SK-N-SH (cell line): ENCODE measurements around the gene TFR2. TPM values are rescaled to one million over a fixed set of nuclear protein-coding genes. Genes with fewer than 3 reads are reported as not detected.

Experiments used
- CTCF ChIA-PET: fragments of 300-600, 350-600 bp; formaldehyde crosslinking; extraction: SDS; loops from one replicate; lab custom pipeline; 2021; lab: Yijun Ruan, JAX
- POLR2A ChIA-PET: fragments of 350-600 bp; sonication (Branson Sonifier 250); formaldehyde crosslinking; extraction: SDS; loops from one replicate; lab custom pipeline; 2020; ENCODE audit warnings: antibody characterized with exemption, inconsistent platforms; lab: Yijun Ruan, JAX
- DNase-seq: peaks from one replicate; pipeline ENCODE4 v3.0.0; 2012
- H2AFZ ChIP-seq: fragments of 200-600 bp; sonication (generic); 2 replicates; pipeline ENCODE4 v1.8.1; 2016; ENCODE audit warnings: antibody characterized with exemption, mild to moderate bottlenecking, low read depth
- H3F3A ChIP-seq: fragments of 200-600 bp; sonication (generic); replicated peaks from 2 replicates; pipeline ENCODE3; 2016; ENCODE audit warnings: antibody characterized with exemption, mild to moderate bottlenecking; ENCODE audit not compliant: insufficient read depth
- H3K27ac ChIP-seq, 2 experiments: fragments of 200-500 bp in 1 of 2; fragments of 200-600 bp in 1 of 2; sonication (Bioruptor generic) in 1 of 2; sonication (generic), shearing (Covaris generic) in 1 of 2; 2 replicates each; pipeline versions ENCODE4 v1.5.1 to v1.6.1; 2014 to 2016; ENCODE audit warnings: low read depth in 2 of 2, inconsistent platforms in 1 of 2, low read length in 1 of 2, mild to moderate bottlenecking in 1 of 2, mixed read lengths in 1 of 2
- H3K27me3 ChIP-seq: fragments of 200-600 bp; sonication (generic), shearing (Covaris generic); 2 replicates; pipeline ENCODE4 v1.6.1; 2016; ENCODE audit warnings: mixed run types; ENCODE audit not compliant: insufficient read depth
- H3K36me3 ChIP-seq, 2 experiments: fragments of 200-500 bp in 1 of 2; fragments of 200-600 bp in 1 of 2; sonication (Bioruptor generic) in 1 of 2; sonication (generic) in 1 of 2; replicated peaks in 1 of 2; 2 replicates each; pipeline versions ENCODE3 to v1.5.1; 2014 to 2016; ENCODE audit warnings: low read length in 1 of 2, mild to moderate bottlenecking in 1 of 2; ENCODE audit not compliant: insufficient read depth in 2 of 2, control insufficient read depth in 1 of 2
- H3K4me1 ChIP-seq, 2 experiments: fragments of 200-500 bp in 1 of 2; fragments of 200-600 bp in 1 of 2; sonication (Bioruptor generic) in 1 of 2; sonication (generic), shearing (Covaris generic) in 1 of 2; 2 replicates each; pipeline versions ENCODE4 v1.5.1 to v1.6.1; 2014 to 2016; ENCODE audit warnings: low read depth in 1 of 2, low read length in 1 of 2, mixed run types in 1 of 2; ENCODE audit not compliant: insufficient read depth in 2 of 2, control insufficient read depth in 1 of 2
- H3K4me2 ChIP-seq: fragments of 200-600 bp; sonication (generic), shearing (Covaris generic); 2 replicates; pipeline ENCODE4 v1.6.1; 2017; ENCODE audit warnings: mixed run types
- H3K4me3 ChIP-seq, 2 experiments: fragments of 200-500 bp in 1 of 2; fragments of 200-600 bp in 1 of 2; sonication (Bioruptor generic) in 1 of 2; sonication (generic), shearing (Covaris generic) in 1 of 2; 2 replicates each; pipeline versions ENCODE4 v1.5.1 to v1.8.1; 2014 to 2016; ENCODE audit warnings: low read depth in 2 of 2, inconsistent platforms in 1 of 2, low read length in 1 of 2, mild to moderate bottlenecking in 1 of 2, mixed read lengths in 1 of 2, moderate library complexity in 1 of 2
- H3K79me2 ChIP-seq: fragments of 200-600 bp; sonication (generic); 2 replicates; pipeline ENCODE4 v1.8.1; 2017; ENCODE audit warnings: mild to moderate bottlenecking; ENCODE audit not compliant: insufficient read depth
- H3K9ac ChIP-seq: fragments of 200-600 bp; sonication (generic); 2 replicates; pipeline ENCODE4 v1.6.1; 2017; ENCODE audit warnings: mixed run types
- H3K9me2 ChIP-seq: fragments of 200-600 bp; sonication (generic); 2 replicates; pipeline ENCODE4 v1.6.1; 2017; ENCODE audit warnings: mixed run types
- H3K9me3 ChIP-seq: fragments of 200-600 bp; sonication (generic); 2 replicates; pipeline ENCODE4 v1.6.1; 2017; ENCODE audit warnings: mixed run types, mild to moderate bottlenecking, moderate library complexity
- H4K20me1 ChIP-seq: fragments of 200-600 bp; sonication (generic); 2 replicates; pipeline ENCODE4 v1.6.1; 2017; ENCODE audit warnings: mild to moderate bottlenecking, mixed run types; ENCODE audit not compliant: insufficient read depth
- ELF1 ChIP-seq: IDR thresholded peaks from 2 replicates; pipeline ENCODE4 v1.4.0; 2012
- EZH2phosphoT487 ChIP-seq: fragments of 200-600 bp; sonication (generic); IDR thresholded peaks from 2 replicates; pipeline ENCODE4 v1.6.1; 2017; ENCODE audit warnings: low read depth, mixed run types, mild to moderate bottlenecking, antibody characterized with exemption, moderate library complexity, borderline replicate concordance
- FOSL2 ChIP-seq: IDR thresholded peaks from 2 replicates; pipeline ENCODE4 v1.4.0; 2012; ENCODE audit warnings: low read depth, mild to moderate bottlenecking, moderate library complexity, borderline replicate concordance
- GABPA ChIP-seq: IDR thresholded peaks from 2 replicates; pipeline ENCODE4 v1.4.0; 2012; ENCODE audit warnings: low read depth, mild to moderate bottlenecking
- MEF2A ChIP-seq: IDR thresholded peaks from 2 replicates; pipeline ENCODE4 v1.4.0; 2012; ENCODE audit warnings: low read depth, borderline replicate concordance
- NRF1 ChIP-seq: IDR thresholded peaks from 2 replicates; pipeline ENCODE4 v1.6.1; 2012; ENCODE audit warnings: low read depth, mild to moderate bottlenecking, low read length
- POLR2AphosphoS5 ChIP-seq: IDR thresholded peaks from 2 replicates; pipeline ENCODE4 v1.6.1; 2012; ENCODE audit warnings: low read depth, low read length
- SIN3A ChIP-seq: IDR thresholded peaks from 2 replicates; pipeline ENCODE4 v1.6.1; 2012; ENCODE audit warnings: low read depth, mild to moderate bottlenecking, low read length, moderate library complexity, borderline replicate concordance
- SMC3 ChIP-seq: IDR thresholded peaks from 2 replicates; pipeline ENCODE4 v1.6.1; 2012; ENCODE audit warnings: low read depth, low read length, improper control_type of control experiment
- WGBS: methylation state at CpG from one replicate; pipeline ENCODE4 v1.1.6; 2017; ENCODE audit warnings: low lambda C conversion rate; 5-methylcytosine and 5-hydroxymethylcytosine counted together
- polyA plus RNA-seq, 3 experiments: library from polyadenylated mRNA; depleted of rRNA; stranded (reverse); fragments of >200 nt; gene quantifications; 2 replicates each; pipeline ENCODE4 v1.2.3, GENCODE V29; 2012
- TF ChIP-seq, protein P1 (sequence below): IDR thresholded peaks from 2 replicates; pipeline ENCODE4 v1.4.0; 2012; ENCODE audit warnings: low read depth, borderline replicate concordance
- TF ChIP-seq, protein P2 (sequence below): IDR thresholded peaks from 2 replicates; pipeline ENCODE4 v1.6.1; 2012; ENCODE audit warnings: mild to moderate bottlenecking, low read depth, low read length, moderate library complexity
- TF ChIP-seq, protein P3 (sequence below): fragments of 200-600 bp; sonication (generic); IDR thresholded peaks from 2 replicates; pipeline ENCODE4 v1.6.1; 2017; ENCODE audit warnings: antibody characterized with exemption, mild to moderate bottlenecking, moderate library complexity

The TFR2 gene
- polyA plus RNA-seq, 1 of the 3 experiments (the other 2 are of a cell fraction), result 0.30 TPM

DNA sequence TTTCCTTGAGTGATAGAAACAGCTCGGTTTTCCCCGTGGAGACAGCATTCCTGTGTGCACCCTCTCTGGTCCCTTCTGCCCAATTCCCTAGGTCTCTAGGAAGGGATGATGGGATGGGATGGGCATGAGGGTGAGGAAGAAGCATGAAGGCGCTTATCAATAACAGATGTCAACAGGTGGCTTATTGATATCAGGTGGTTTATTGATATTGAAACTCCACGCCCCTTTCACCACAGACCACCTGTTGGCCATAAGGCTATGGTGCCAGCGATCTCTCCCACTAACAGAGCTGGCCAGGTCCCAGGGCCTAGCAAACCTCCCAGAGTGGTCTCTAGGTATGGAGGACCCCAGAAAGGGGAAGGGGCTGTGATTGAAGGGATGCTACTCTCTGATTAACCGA is 21.1 kb downstream of the TFR2 start:
- no peak overlapping the region for H3K27ac ChIP-seq
- TF ChIP-seq, protein P1, sequence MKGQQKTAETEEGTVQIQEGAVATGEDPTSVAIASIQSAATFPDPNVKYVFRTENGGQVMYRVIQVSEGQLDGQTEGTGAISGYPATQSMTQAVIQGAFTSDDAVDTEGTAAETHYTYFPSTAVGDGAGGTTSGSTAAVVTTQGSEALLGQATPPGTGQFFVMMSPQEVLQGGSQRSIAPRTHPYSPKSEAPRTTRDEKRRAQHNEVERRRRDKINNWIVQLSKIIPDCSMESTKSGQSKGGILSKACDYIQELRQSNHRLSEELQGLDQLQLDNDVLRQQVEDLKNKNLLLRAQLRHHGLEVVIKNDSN, result no peak
- TF ChIP-seq, protein P2, sequence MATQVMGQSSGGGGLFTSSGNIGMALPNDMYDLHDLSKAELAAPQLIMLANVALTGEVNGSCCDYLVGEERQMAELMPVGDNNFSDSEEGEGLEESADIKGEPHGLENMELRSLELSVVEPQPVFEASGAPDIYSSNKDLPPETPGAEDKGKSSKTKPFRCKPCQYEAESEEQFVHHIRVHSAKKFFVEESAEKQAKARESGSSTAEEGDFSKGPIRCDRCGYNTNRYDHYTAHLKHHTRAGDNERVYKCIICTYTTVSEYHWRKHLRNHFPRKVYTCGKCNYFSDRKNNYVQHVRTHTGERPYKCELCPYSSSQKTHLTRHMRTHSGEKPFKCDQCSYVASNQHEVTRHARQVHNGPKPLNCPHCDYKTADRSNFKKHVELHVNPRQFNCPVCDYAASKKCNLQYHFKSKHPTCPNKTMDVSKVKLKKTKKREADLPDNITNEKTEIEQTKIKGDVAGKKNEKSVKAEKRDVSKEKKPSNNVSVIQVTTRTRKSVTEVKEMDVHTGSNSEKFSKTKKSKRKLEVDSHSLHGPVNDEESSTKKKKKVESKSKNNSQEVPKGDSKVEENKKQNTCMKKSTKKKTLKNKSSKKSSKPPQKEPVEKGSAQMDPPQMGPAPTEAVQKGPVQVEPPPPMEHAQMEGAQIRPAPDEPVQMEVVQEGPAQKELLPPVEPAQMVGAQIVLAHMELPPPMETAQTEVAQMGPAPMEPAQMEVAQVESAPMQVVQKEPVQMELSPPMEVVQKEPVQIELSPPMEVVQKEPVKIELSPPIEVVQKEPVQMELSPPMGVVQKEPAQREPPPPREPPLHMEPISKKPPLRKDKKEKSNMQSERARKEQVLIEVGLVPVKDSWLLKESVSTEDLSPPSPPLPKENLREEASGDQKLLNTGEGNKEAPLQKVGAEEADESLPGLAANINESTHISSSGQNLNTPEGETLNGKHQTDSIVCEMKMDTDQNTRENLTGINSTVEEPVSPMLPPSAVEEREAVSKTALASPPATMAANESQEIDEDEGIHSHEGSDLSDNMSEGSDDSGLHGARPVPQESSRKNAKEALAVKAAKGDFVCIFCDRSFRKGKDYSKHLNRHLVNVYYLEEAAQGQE, result no peak
- TF ChIP-seq SMC3 (no peak), EZH2phosphoT487 (no peak), SIN3A (no peak), FOSL2 (no peak), GABPA (no peak), MEF2A (no peak), ELF1 (no peak), NRF1 (no peak), POLR2AphosphoS5 (no peak)
- TF ChIP-seq, protein P3, sequence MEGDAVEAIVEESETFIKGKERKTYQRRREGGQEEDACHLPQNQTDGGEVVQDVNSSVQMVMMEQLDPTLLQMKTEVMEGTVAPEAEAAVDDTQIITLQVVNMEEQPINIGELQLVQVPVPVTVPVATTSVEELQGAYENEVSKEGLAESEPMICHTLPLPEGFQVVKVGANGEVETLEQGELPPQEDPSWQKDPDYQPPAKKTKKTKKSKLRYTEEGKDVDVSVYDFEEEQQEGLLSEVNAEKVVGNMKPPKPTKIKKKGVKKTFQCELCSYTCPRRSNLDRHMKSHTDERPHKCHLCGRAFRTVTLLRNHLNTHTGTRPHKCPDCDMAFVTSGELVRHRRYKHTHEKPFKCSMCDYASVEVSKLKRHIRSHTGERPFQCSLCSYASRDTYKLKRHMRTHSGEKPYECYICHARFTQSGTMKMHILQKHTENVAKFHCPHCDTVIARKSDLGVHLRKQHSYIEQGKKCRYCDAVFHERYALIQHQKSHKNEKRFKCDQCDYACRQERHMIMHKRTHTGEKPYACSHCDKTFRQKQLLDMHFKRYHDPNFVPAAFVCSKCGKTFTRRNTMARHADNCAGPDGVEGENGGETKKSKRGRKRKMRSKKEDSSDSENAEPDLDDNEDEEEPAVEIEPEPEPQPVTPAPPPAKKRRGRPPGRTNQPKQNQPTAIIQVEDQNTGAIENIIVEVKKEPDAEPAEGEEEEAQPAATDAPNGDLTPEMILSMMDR, result no peak
- ChIA-PET POLR2A (no interaction called here), CTCF (interaction anchor here (0.6 to 2.6 kb wide), 6 partner anchors 9 to 179 kb away, joined by 3 to 10 read pairs (median 3); no protein-coding TSS in a partner anchor)
- no peak for DNase-seq
- H2AFZ ChIP-seq, result no peak overlapping the region
- no peaks in the 10 kb centered on the region for H4K20me1 ChIP-seq
- peaks cover 8% of the 10 kb centered on the region for H3F3A ChIP-seq
- H3K4me3 ChIP-seq, result no peak overlapping the region
- no peak overlapping the region for H3K4me2 ChIP-seq
- no peaks in the 10 kb centered on the region for H3K9me2 ChIP-seq
- H3K27me3 ChIP-seq, result no peaks in the 10 kb centered on the region
- H3K4me1 ChIP-seq, result no peaks in the 10 kb centered on the region
- no peak overlapping the region for H3K9ac ChIP-seq
- WGBS, result 91% methylated on average over 6 of the region's 6 CpGs
- H3K79me2 ChIP-seq, result no peaks in the 10 kb centered on the region
- H3K9me3 ChIP-seq, result no peaks in the 10 kb centered on the region
- H3K36me3 ChIP-seq, result no peaks in the 10 kb centered on the region
